Measurements from ENCODE around the gene AUTS2.

DNA sequence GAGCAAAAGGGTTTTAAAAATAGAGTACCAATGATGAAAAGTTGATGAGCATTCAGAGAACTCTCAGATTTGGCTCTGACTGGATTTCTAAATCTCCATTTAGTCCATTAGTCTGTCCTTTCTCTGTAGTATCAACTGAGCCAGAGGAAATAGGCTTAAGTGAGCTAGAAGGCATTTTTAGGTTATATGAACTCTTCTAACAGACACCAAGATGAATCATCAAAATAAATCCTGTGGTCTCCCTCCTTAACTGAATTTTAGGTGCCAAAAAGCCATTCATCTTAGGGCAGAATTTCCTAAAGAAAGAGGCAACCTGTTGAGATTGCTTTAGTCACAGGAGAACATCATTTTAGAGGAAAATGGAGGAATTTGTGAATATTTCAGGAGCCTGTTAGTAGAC, 305.1 kb downstream of the AUTS2 start:
- TF ChIP-seq, protein P1, sequence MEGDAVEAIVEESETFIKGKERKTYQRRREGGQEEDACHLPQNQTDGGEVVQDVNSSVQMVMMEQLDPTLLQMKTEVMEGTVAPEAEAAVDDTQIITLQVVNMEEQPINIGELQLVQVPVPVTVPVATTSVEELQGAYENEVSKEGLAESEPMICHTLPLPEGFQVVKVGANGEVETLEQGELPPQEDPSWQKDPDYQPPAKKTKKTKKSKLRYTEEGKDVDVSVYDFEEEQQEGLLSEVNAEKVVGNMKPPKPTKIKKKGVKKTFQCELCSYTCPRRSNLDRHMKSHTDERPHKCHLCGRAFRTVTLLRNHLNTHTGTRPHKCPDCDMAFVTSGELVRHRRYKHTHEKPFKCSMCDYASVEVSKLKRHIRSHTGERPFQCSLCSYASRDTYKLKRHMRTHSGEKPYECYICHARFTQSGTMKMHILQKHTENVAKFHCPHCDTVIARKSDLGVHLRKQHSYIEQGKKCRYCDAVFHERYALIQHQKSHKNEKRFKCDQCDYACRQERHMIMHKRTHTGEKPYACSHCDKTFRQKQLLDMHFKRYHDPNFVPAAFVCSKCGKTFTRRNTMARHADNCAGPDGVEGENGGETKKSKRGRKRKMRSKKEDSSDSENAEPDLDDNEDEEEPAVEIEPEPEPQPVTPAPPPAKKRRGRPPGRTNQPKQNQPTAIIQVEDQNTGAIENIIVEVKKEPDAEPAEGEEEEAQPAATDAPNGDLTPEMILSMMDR (IDR thresholded peaks at IDR 0.05), result no peak
- TF ChIP-seq POLR2A (IDR thresholded peaks at IDR 0.05), result no peak
